Posterior cingulate gyrus (tissue), 11 donors: ENCODE measurements around the gene UBTD2.

ENCODE experiments used
- DNase-seq, 10 donors: peaks; one replicate each; pipeline versions ENCODE4 v3.0.0 to v3.0.0-alpha.2; 2020 to 2021; ENCODE audit warnings: mixed read lengths in 3 of 10
- intact Hi-C: fragments of 100-400 bp; cut with DNase I; formaldehyde crosslinking; loops from one replicate; pipeline ENCODE4 v1.15.1; 2023

UBTD2 gene

DNA sequence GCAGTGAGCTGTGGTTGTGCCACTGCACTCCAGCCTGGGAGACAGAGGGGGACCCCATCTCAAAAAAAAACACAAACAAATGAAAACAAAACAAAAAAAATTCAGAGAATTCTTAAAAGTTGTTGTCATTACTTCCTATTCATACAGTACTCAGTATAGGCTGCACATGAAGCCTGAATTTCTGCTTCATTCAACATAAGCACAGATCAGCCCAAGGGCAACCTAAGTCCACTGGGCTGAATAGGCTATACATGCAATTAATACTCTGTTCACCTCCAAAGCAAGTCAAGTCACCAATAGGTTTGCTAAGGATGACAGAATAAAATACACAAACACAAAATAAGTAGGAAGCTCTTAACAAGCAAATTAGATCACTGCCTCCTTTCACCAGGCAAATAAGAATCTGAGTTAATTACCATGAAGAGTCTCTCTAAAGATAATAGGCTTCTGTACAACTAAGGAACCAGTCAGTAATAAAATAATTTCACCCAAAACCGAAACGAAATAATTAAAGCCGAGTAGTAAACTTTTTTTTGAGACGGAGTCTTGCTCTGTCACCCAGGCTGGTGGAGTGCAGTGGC is 18.7 kb downstream of the UBTD2 start:
- intact Hi-C loops, result no loop called here
- DNase-seq, result no peak

DNA sequence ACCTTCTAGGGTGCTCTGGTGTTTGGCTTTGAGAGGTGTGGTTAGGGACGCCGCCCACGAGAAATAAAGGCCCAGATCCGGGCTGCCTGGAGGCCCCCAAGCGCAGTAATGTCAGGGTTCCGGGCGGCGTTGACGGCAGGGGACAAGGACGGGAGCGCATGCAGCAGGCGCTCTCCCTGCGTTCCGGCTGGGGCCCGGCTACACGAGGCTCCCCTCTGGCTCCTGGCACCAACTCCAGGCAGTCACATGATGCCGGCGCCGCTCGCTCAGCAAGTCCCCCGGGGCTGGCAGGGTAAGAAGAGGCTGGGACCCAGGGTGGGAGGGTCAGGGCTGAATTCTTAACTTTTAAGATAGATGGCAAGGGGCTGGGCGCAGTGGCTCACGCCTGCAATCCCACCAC is 28.1 kb downstream of the UBTD2 start:
- DNase-seq, result no peak
- intact Hi-C loops, result no loop called here

DNA sequence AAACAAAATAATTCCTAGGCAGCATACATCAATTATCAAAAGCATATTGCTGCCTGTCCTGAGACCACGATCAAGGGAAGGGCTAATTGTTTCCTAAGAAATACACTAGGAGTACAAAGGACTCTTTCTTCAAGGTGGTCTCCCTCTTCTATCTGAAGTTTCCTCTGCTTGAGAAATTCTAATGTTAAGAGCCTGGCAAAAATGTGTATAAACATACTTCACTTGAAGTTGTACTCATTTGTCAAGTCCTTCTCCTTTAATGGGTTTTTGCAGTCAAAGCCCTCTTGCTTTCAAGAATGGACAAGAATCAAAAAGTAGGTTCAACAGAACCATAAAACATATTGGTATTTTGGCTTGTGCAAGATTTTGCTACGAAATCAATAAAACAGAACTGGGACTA is 31.1 kb downstream of the UBTD2 start:
- intact Hi-C loops, result no loop called here
- DNase-seq, result no peak

DNA sequence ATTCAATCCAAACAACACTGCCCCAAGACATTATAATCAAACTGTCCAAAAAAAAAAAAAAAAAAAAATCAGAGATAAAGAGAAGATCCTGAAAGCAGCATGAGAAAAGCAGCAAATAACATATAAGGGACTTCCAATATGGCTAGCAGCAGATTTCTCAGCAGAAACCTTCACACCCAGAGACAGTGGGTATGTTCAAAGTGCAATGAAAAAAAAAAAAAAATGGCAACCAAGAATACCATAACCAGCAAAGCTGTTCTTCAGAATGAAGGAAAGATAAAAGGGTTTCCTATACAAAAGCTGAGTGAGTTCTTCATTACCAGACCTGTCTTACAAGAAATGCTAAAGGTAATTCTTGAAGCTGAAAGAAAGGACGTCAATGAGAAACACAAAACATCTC is 32.1 kb downstream of the UBTD2 start:
- intact Hi-C loops, result no loop called here
- DNase-seq, result no peak

DNA sequence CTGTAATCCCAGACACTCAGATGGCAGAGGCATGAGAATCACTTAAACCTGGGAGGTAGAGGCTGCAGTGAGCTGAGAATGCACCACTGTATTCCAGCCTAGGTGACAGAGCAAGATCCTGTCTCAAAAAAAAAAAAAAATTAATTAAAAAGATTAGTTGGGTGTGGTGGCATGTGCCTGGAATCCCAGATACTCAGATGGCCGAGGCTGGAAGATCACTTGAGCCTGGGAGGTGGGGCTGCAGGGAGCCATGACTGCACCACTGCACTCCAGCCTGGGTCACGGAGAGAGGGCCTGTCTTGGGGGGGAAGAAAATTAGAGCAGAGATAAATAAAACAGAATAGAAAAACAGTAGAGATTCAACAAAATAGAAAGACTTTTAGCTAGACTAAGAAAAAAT is 34.9 kb downstream of the UBTD2 start:
- intact Hi-C loops, result no loop called here
- no peak for DNase-seq

DNA sequence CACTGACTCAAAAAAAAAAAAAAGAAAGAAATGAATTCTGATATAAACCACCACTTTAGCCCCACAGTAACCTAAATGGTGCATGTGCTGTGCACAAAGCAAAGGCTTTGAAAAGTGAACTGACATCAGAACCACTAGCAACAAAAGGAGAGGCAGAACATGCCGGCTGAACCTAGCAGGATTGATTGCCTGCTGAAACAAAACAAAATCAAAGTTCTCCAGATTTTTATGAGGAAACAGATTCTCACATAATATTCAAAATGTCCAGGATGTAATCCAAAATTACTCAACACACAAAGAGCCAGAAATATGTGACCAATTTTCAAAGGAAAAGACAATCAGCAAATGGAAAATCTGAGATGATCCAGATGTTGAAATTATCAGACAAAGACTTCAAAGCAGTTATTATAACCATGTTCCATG is 37.9 kb downstream of the UBTD2 start:
- intact Hi-C loops, result no loop called here

DNA sequence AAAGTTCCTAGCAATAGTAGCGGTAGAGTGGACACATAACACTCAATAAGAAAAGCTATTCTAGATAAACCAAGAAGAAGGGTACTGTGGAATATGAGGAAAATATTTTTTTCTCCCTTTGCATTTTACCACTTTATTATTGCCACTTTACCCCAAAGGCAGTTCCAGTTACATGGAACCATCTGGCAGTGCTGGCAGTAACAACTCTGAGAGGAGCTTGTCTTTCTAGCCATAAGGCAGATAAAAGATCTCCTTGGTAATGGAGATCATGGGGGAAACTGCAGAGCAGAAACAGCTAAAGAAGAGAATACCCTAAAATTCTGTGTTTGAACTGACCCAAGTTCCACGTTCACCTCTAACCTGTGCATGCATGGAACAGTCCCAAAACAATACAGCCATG is 38.5 kb downstream of the UBTD2 start:
- intact Hi-C loops, result no loop called here
- DNase-seq, result no peak

More for the DNA sequence above, 37.9 kb downstream of the UBTD2 start:
- DNase-seq, result no peak

DNA sequence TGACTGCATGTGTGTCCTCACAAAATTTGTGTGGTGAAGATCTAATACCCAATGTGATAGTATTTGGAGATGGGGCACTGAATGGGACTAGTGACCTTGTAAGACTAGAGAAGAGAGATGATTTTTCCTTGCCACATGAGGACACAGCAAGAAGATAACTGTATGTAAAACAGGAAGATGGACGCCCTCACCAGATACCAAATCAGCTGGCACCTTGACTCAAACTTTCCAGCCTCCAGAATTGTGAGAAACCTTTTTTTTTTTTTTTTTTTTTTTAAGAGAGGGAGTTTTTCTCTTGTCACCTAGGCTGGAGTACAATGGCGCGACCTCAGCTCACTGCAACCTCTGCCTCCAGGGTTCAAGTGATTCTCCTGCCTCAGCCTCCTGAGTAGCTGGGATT is 40.3 kb downstream of the UBTD2 start:
- no peak for DNase-seq
- intact Hi-C loops, result no loop called here

DNA sequence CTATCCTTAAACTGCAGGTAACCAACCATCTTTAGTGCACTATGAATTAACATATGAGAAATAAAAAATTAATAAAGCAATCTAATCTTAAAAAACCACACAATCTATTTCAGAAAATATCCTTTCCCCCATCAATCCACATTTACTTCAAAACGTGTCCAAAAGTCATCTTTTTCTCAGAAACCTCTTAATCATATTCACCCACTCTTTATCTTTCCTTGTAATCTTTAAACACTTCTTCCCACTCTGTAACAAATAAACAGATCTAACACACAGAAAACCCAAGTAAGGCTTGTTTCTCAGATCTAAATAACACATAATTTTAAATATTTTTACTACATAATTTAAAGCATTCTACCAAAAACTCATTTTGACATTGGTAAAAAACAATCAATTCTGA is 45.2 kb downstream of the UBTD2 start:
- no peak for DNase-seq
- intact Hi-C loops, result no loop called here

DNA sequence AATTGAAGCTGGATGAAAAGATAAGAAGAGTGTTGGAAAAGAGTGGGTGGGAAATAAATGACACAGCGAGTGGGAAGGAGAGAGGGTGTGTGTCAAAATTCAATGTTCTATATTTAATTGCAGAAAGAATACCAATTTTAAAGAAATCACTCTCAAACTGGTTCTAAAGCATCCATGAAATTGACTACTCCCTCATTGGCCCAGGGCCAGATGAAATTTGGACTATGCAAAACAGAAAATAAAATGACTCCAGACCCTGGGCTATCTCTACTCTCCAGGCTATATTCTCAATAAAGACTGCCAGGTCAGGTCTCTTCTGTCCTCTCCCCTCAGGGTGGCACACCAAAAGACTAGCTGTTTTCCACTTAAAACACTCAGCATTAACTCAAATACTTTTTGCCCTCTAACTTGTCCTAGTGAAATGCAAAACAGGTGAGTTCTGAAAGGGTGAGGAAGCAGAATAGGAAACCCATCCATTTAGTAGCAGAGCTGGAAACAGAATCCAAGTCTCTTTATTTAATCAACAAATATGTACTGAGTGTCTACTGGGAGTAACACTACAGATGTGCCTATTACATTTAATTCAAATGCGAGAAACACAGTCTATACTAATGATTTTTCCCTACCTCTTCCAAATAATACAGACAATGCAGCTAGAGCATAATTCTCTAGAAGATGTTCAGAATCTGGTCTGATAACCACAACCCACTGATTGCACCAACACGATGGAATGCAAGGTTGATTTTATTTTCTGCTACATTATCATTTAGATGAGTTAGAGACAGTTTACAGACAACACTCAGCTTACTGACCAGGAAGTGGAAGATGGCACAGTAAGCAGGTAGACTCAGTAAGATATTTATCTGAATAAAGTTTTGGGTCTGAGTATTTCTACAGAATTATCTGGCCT is 47.5 kb downstream of the UBTD2 start:
- intact Hi-C loops, result no loop called here
- DNase-seq, result no peak

DNA sequence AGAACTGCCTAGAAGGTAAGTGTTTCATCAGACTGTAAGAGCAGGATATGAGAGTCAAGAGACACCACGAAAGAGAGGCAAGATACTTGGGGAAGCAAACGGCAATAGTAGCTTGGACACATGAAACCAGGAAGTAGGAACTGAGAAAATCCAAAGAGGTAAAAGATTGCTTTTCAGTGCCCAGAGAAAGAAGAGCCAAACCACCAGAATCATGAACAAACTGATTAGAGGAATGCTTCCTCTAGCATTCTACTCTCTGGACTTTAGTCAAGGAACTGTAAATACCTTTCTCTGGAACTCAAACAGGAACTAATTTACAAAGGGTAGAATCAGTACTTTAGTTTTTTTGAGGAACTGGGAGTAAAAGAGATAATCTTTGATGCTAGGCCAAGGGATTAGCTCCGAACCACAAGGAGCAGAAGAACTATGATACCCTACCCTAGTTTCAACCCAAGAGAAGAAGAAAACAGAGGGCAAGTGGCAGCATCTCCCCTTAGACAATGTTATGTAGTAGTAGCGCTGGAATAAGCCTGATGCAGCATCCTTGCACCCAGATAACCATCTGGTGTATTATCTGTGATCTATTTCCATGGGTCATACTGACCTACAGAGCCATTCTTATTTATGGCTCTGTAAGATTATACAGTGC is 48.3 kb downstream of the UBTD2 start:
- DNase-seq, result no peak
- intact Hi-C loops, result no loop called here

DNA sequence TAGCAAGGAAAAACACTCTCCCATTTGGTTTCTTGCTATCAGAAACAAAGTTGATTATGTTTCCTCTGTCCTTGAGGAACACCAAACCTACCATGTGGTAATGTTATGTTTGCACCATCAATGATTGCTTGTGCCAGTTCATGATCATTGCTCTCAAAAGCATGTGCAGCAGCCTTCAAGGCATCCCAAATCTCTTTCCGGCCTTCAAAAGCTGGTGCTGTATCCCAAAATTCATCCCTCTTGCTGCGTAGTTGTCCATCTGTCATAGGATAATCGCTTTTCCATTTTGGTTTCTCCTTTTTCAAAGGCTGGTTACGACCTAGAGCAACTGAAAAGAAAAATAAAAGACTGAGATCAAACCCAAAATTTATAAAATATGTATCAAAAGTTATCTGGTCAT is 49.5 kb downstream of the UBTD2 start:
- intact Hi-C loops, result no loop called here
- no peak for DNase-seq

DNA sequence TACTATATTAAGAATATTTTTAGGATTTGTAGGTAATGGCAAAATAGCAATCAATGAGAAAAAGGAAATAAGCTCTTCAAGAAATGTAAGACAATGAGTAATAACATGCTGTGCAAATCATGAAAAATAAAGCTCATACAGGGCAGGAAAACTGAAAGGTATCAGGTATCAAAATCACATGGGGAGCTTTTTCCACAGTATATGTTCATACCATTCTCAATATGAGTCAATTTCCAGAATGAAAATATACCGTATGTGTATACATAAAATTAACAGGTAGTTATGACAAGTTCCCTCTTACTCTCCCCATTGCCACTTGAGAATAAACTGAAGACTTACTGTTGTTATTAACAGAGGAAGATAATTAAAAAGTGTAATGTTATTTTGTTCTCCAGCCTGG is 53.7 kb downstream of the UBTD2 start:
- intact Hi-C loops, result no loop called here
- DNase-seq, result no peak

DNA sequence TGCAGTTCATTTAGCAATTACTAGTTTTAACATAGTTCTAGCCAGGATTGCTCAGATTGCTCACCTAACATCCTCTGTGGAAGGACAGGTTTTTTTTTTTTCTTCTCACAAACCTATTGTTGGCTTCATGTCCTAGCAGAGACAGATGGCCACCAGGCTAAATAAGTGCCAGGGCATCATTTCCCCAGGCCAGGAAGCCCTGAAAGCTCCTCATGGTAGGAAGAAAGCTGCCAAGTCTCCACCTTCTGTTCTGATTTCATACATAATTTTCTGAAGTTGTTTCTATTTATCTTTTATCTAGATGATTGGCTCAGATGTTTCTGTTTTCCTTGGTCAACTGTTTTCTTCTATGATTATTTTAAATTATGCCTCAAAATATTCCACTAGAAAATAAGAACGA is 58.6 kb downstream of the UBTD2 start:
- intact Hi-C loops, result no loop called here
- DNase-seq, result no peak

DNA sequence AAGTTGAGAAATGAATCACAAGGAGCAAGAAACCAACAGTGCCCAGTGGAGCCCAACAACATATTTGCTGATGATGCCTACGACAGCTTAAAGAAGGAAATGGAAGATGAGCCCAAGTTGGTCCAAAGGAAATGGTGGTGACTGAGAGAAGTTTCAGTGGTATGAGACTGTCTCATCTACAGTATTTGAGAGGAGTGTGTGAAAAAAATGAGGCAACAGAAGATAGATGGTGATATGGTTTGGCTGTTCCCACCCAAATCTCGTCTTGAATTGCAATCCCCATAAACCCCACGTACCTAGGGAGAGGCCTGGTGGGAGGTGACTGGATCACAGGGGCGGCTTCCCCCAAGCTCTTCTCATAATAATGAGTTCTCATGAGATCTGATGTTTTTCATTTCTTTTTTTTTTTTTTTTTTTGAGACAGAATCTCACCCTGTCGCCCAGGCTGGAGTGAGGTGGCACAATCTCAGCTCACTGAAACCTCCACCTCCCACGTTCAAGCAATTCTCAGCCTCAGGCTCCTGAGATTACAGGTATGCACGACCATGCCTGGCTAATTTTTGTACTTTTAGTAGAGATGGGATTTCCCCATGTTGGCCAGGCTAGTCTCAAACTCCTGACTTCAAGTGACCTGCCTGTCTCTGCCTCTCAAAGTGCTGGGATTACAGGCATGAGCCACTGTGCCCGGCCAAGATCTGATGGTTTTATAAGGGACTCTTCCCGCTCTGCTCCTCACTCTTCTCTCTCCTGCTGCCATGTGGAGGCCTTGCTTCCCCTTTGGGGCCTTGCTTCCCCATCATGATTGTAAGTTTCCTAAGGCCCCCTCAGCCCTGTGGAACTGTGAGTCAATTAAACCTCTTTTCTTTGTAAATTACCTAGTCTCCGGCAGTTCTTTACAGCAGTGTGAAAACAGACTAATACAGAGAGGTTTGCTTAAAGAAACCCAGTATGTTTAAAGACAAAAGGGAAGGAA is 59.4 kb downstream of the UBTD2 start:
- intact Hi-C loops, result no loop called here
- no peak for DNase-seq

DNA sequence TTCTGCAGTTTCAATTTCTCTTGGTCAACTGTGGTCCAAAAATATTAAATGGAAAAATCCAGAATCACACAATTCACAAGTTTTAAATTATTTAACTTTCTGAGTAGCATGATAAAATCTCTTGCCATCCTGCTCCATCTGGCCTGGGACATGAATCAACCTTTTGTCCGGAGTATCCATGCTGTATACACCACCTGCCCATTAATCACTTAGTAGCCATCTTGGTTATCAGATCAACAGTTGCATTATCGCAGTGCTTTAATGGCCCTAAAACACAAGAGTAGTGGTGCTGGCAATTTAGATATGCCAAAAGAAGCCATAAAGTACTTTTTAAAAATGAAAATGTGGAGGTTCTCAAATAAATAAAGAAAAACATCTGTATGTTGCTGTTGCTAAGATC is 64.3 kb downstream of the UBTD2 start:
- intact Hi-C loops, result no loop called here
- DNase-seq, result no peak

DNA sequence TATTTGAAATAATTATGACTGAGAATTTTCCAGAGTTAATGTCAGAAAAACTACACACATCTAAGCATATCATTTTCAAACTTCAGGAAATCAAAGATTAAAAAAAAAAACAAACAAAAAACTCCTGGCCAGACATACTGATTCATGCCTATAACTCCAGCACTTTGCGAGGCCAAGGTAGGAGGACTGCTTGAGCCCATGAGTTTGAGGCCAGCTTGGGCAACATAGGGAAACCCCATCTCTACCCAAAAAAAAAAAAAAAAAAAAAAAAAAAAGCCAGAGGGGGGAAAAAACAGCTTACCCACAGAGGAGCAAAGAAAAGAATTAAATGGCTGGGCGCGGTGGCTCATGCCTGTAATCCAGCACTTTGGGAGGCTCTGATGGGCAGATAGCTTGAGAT is 67.2 kb downstream of the UBTD2 start:
- intact Hi-C loops, result no loop called here
- no peak for DNase-seq

DNA sequence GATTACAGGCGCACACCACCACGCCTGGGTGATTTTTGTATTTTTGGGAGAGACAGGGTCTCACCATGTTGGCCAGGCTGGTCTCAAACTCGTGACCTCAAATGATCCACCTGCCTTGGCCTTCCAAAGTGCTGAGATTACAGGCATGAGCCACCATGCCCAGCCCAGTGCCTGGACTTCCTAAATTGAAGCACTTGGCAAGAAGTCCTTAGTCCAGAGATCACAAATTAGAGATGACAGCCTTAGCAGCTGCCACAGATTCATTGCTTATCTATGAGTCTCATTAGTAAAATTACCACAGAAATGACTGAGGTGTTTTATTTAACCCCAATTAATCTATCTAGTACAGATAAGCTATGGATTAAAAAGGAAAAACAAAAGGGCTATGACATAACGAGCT is 70.4 kb downstream of the UBTD2 start:
- intact Hi-C loops, result no loop called here

DNA sequence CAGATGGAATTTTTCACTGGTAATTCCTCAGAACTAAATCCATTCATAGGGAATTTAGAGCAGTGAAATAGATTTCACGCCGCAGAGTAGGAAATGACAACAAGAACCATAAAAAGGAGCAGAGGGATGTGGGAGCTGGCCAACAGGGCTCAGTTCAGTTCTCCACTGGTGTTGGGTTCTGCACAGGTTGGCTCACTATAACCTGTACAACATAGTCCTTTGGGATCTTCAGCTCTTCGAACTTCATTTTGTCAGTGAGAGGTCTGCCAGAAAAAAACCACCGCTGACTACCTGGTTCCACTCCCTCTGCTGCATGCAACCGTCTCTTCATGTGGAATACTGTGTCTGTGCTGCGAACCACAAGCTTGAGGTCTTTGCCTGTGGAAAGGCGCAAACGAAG is 71.9 kb downstream of the UBTD2 start:
- no peak for DNase-seq
- intact Hi-C loops, result no loop called here

More for the DNA sequence above, 70.4 kb downstream of the UBTD2 start:
- DNase-seq, result no peak

DNA sequence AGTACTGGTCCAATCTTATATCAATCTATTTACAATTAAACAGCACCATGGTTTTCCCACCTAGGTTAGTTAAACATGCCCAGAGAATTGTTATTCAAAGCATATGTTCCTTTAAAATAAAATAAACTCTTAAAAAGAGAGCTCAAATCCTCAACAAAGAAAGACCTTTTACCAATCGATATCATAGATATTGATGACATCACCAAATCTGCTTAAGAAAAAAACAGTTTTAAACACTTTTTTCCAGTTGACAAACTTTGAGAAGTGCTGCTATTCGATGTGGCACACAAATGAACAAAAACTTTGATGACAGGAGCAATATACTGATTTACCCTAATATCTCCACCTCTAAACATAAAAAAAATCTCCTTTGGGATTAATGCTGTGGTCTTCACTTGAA is 73.8 kb downstream of the UBTD2 start:
- intact Hi-C loops, result no loop called here
- no peak for DNase-seq

DNA sequence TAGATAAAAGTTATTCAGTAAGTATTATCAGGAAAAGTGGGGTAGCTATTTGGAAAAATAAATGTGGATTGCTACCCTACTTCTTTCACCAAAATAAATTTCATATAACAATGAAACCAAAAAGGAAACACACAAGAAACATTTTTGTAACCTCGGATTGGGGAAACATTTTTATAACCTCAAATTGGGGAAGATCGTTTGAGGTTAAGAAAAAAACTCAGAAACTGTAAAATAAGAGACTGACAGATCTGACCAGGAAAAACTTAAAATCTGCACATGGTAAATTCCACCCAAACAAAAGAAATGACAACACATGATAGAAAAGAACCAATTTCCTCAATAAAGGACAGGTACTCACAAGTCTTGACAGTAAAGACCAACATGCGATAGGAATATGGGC is 76.1 kb downstream of the UBTD2 start:
- DNase-seq, result no peak
- intact Hi-C loops, result no loop called here
